ENCODE results near the gene GATAD2A. TPM values are rescaled to one million over a fixed set of nuclear protein-coding genes. Genes with fewer than 3 reads are reported as not detected.
A peak's percentile ranks its signal among the peaks of the same experiment; 100 is the strongest.

Gene GATAD2A
- total RNA-seq, 2 experiments from 2014 or later, result 104 to 107 TPM

- H3K4me1 Mint-ChIP-seq (ENCODE audit: low read depth), result peaks cover 70% of the 10 kb centered on the region
- Histone ChIP-seq H3K36me3 (ENCODE audit: insufficient read depth, low read length) (peaks cover 8% of the 10 kb centered on the region), H3K4me3 (ENCODE audit: low read length) (no peak overlapping the region), H3K27ac (ENCODE audit: low read depth in 1 of 2, low read length in 2 of 2) (no peak overlapping the region), H3K4me1 (ENCODE audit: insufficient read depth, low read length) (peaks cover 83% of the 10 kb centered on the region), H3K9me3 (ENCODE audit: control insufficient read depth in 1 of 2, insufficient read depth in 1 of 2, low read length in 2 of 2) (no peaks in the 10 kb centered on the region), H3K27me3 (ENCODE audit: control insufficient read depth in 1 of 2, insufficient read depth in 2 of 2, low read length in 2 of 2) (no peaks in the 10 kb centered on the region)
- peak overlapping the region; percentile 67 for H3K27ac Mint-ChIP-seq
- H3K36me3 Mint-ChIP-seq (ENCODE audit: low read depth), result peaks cover 25% of the 10 kb centered on the region
- ChIA-PET CTCF (interaction anchor here (1.0 to 1.8 kb wide), 3 partner anchors 9 to 11 kb away, joined by 3 read pairs; partner anchors contain the start of gene GATAD2A), POLR2A (interaction anchor here (1.2 to 1.7 kb wide), 2 partner anchors 11 to 44 kb away, joined by 4 to 5 read pairs; partner anchors contain the start of gene GATAD2A)
- no peaks in the 10 kb centered on the region for H3K27me3 Mint-ChIP-seq
- no peak for ATAC-seq (ENCODE audit: poor library complexity)
- no peak for TF ChIP-seq CTCF (IDR thresholded peaks at IDR 0.05)
- H3K4me3 Mint-ChIP-seq, result peak overlapping the region; percentile 45
- DNase-seq, result no peak
- intact Hi-C loops (cut with DNase I, micrococcal nuclease), result no loop called here
- H3K9me3 Mint-ChIP-seq, result no peaks in the 10 kb centered on the region
These were observed 10.8 kb downstream of the GATAD2A start for GRCh38 chr19:19416280-19416679.

GRCh38 chr19:19417046-19417445 is 11.6 kb downstream of the GATAD2A start:
- Mint-ChIP-seq H3K4me3 (no peak overlapping the region), H3K36me3 (ENCODE audit: low read depth) (peaks cover 19% of the 10 kb centered on the region), H3K27ac (peak overlapping the region; percentile 56), H3K4me1 (ENCODE audit: low read depth) (peaks cover 73% of the 10 kb centered on the region), H3K9me3 (no peaks in the 10 kb centered on the region), H3K27me3 (no peaks in the 10 kb centered on the region)
- Histone ChIP-seq H3K36me3 (ENCODE audit: insufficient read depth, low read length) (peaks cover 10% of the 10 kb centered on the region), H3K27me3 (ENCODE audit: control insufficient read depth in 1 of 2, insufficient read depth in 2 of 2, low read length in 2 of 2) (no peaks in the 10 kb centered on the region), H3K4me3 (ENCODE audit: low read length) (no peak overlapping the region), H3K4me1 (ENCODE audit: insufficient read depth, low read length) (peaks cover 84% of the 10 kb centered on the region), H3K9me3 (ENCODE audit: control insufficient read depth in 1 of 2, insufficient read depth in 1 of 2, low read length in 2 of 2) (no peaks in the 10 kb centered on the region), H3K27ac (ENCODE audit: low read depth in 1 of 2, low read length in 2 of 2) (no peak overlapping the region)
- DNase-seq (no peak), ATAC-seq (ENCODE audit: poor library complexity) (no peak)
- ChIA-PET CTCF (interaction anchor here (0.6 to 1.8 kb wide), 5 partner anchors 8 to 74 kb away, joined by 3 read pairs; partner anchors contain the start of gene GATAD2A), POLR2A (interaction anchor here (1.2 to 1.7 kb wide), 2 partner anchors 12 to 43 kb away, joined by 4 to 5 read pairs; partner anchors contain the start of gene GATAD2A)
- intact Hi-C loops (cut with DNase I, micrococcal nuclease), result no loop called here
- TF ChIP-seq CTCF (IDR thresholded peaks at IDR 0.05), result no peak

- H3K36me3 Mint-ChIP-seq (ENCODE audit: low read depth), result peaks cover 17% of the 10 kb centered on the region
- intact Hi-C loops (cut with DNase I, micrococcal nuclease), result no loop called here
- ChIA-PET POLR2A (interaction anchor here (0.9 to 1.7 kb wide), 3 partner anchors 12 to 42 kb away, joined by 3 to 5 read pairs (median 4); partner anchors contain the start of gene GATAD2A), CTCF (interaction anchor here (1.2 to 1.8 kb wide), 3 partner anchors 11 to 73 kb away, joined by 3 read pairs; partner anchors contain the start of gene GATAD2A)
- DNase-seq, result no peak
- peak overlapping the region; percentile 56 for H3K27ac Mint-ChIP-seq
- no peak overlapping the region for H3K27ac ChIP-seq (ENCODE audit: low read depth in 1 of 2, low read length in 2 of 2)
- H3K27me3 ChIP-seq (ENCODE audit: control insufficient read depth in 1 of 2, insufficient read depth in 2 of 2, low read length in 2 of 2), result no peaks in the 10 kb centered on the region
- H3K9me3 ChIP-seq (ENCODE audit: control insufficient read depth in 1 of 2, insufficient read depth in 1 of 2, low read length in 2 of 2), result no peaks in the 10 kb centered on the region
- H3K9me3 Mint-ChIP-seq, result no peaks in the 10 kb centered on the region
- TF ChIP-seq CTCF (IDR thresholded peaks at IDR 0.05), result no peak
- H3K4me3 Mint-ChIP-seq, result peak overlapping the region; percentile 35
- H3K4me1 Mint-ChIP-seq (ENCODE audit: low read depth), result peaks cover 73% of the 10 kb centered on the region
- H3K27me3 Mint-ChIP-seq, result no peaks in the 10 kb centered on the region
- ATAC-seq (ENCODE audit: poor library complexity), result no peak
- peaks cover 84% of the 10 kb centered on the region for H3K4me1 ChIP-seq (ENCODE audit: insufficient read depth, low read length)
- no peak overlapping the region for H3K4me3 ChIP-seq (ENCODE audit: low read length)
- peaks cover 10% of the 10 kb centered on the region for H3K36me3 ChIP-seq (ENCODE audit: insufficient read depth, low read length)
These were observed 12.3 kb downstream of the GATAD2A start for GRCh38 chr19:19417628-19418245.

Data from CD4-positive, alpha-beta T cell (primary cell).